SU-DHL-6 (cell line): ENCODE results near the gene ATE1.
A peak's percentile ranks its signal among the peaks of the same experiment; 100 is the strongest.
"Not testable (repeated sequence)": the region's sequence is repeated elsewhere in the genome, so short reads cannot be mapped to it uniquely, and the experiment has no call there.

Source experiments
- H2AFZ ChIP-seq: fragments of 200-600 bp; sonication (generic); 2 replicates; pipeline ENCODE4 v1.6.1; 2014; ENCODE audit warnings: low read depth, mild to moderate bottlenecking, moderate library complexity, mixed read lengths, antibody characterized with exemption, low read length; ENCODE audit not compliant: severe bottlenecking
- H3F3A ChIP-seq: fragments of 200-600 bp; shearing (Covaris generic); 2 replicates; pipeline ENCODE4 v1.6.0; 2016; ENCODE audit warnings: antibody characterized with exemption, mild to moderate bottlenecking; ENCODE audit not compliant: insufficient read depth
- H3K27ac ChIP-seq: fragments of 200-600 bp; sonication (generic); 2 replicates; pipeline ENCODE4 v1.5.1; 2016; ENCODE audit warnings: low read depth, mild to moderate bottlenecking, low read length, moderate library complexity, mixed read lengths
- H3K27me3 ChIP-seq: fragments of 200-600 bp; sonication (generic), shearing (Covaris generic); 2 replicates; pipeline ENCODE4 v1.6.0; 2014; ENCODE audit warnings: mild to moderate bottlenecking, low read length
- H3K36me3 ChIP-seq: fragments of 200-600 bp; sonication (generic); 2 replicates; pipeline ENCODE4 v1.6.1; 2014; ENCODE audit warnings: mild to moderate bottlenecking, low read length, mixed read lengths
- H3K4me2 ChIP-seq: fragments of 300-600, 200-600 bp; shearing (Covaris generic), sonication (generic); 2 replicates; pipeline ENCODE4 v1.6.0; 2014; ENCODE audit warnings: low read length, low read depth, mild to moderate bottlenecking; ENCODE audit not compliant: poor library complexity, severe bottlenecking
- H3K4me3 ChIP-seq: fragments of 200-600 bp; sonication (generic); 2 replicates; pipeline ENCODE4 v1.5.1; 2014; ENCODE audit warnings: antibody characterized with exemption, low read length, mild to moderate bottlenecking, mixed read lengths; ENCODE audit not compliant: insufficient read depth, poor library complexity, severe bottlenecking
- H3K79me2 ChIP-seq: fragments of 200-600 bp; sonication (generic); 2 replicates; pipeline ENCODE4 v1.6.1; 2014; ENCODE audit warnings: mild to moderate bottlenecking, low read length, moderate library complexity; ENCODE audit not compliant: insufficient read depth
- H3K9ac ChIP-seq: fragments of 200-600 bp; sonication (generic); 2 replicates; pipeline ENCODE4 v1.7.0; 2014; ENCODE audit warnings: mild to moderate bottlenecking, low read length
- H3K9me2 ChIP-seq: fragments of 200-600 bp; sonication (generic); replicated peaks from 2 replicates; pipeline ENCODE4 v1.6.1; 2014; ENCODE audit warnings: low read length; ENCODE audit not compliant: insufficient read depth
- H3K9me3 ChIP-seq: fragments of 200-600 bp; sonication (generic); 2 replicates; pipeline ENCODE4 v1.6.1; 2014; ENCODE audit warnings: low read length, mixed read lengths; ENCODE audit not compliant: insufficient read depth
- H4K20me1 ChIP-seq: fragments of 200-600 bp; sonication (generic); 2 replicates; pipeline ENCODE4 v1.6.1; 2014; ENCODE audit warnings: low read depth, mild to moderate bottlenecking, antibody characterized with exemption, low read length, moderate library complexity, mixed read lengths
- CTCF ChIP-seq: fragments of 200-600 bp; sonication (generic); IDR thresholded peaks from one replicate; pipeline ENCODE4 v1.5.1; 2017; ENCODE audit warnings: antibody characterized with exemption, mild to moderate bottlenecking, low read length, moderate library complexity; ENCODE audit not compliant: insufficient read depth, poor library complexity, severe bottlenecking
- EZH2phosphoT487 ChIP-seq: fragments of 200-600 bp; sonication (generic), shearing (Covaris generic); conservative IDR thresholded peaks from 2 replicates; pipeline ENCODE4 v1.6.1; 2018; ENCODE audit warnings: mild to moderate bottlenecking, antibody characterized with exemption, low read length, moderate library complexity, mixed read lengths

The ATE1 gene

GRCh38 chr10:121974535-121975294 is 46.9 kb upstream of the ATE1 start, which contains the start of gene NSMCE4A:
TSS of gene NSMCE4A (minus strand) at chr10:121975217. CDS start at chr10:121975165, 52 bp downstream.
- Histone ChIP-seq H4K20me1 (no peaks in the 10 kb centered on the region), H3K9me3 (peaks cover 14% of the 10 kb centered on the region; the same call in 1 of the 2 replicates), H3K36me3 (peaks cover 5% of the 10 kb centered on the region; the same call in 1 of the 2 replicates), H3K4me3 (peak within 1 kb of the TSS; percentile 80), H3K9ac (peak within 1 kb of the TSS; percentile 90), H3K79me2 (peaks cover 13% of the 10 kb centered on the region), H3K4me2 (peak within 1 kb of the TSS; percentile 72), H3K27me3 (no peaks in the 10 kb centered on the region), H3K9me2 (no peaks in the 10 kb centered on the region), H3F3A (no peaks in the 10 kb centered on the region), H3K27ac (peak within 1 kb of the TSS; percentile 83), H2AFZ (peak within 1 kb of the TSS; percentile 81)
- TF ChIP-seq CTCF (no peak), EZH2phosphoT487 (no peak)

- H3K9me2 ChIP-seq, result no peaks in the 10 kb centered on the region
- peak overlapping the region; percentile 83 for H3K27ac ChIP-seq
- peak overlapping the region; percentile 49 for H2AFZ ChIP-seq
- peak overlapping the region; percentile 90 for H3K9ac ChIP-seq
- H3K4me3 ChIP-seq, result peak overlapping the region; percentile 80
- H3F3A ChIP-seq, result no peaks in the 10 kb centered on the region
- peaks cover 14% of the 10 kb centered on the region; the same call in 1 of the 2 replicates for H3K9me3 ChIP-seq
- peaks cover 13% of the 10 kb centered on the region for H3K79me2 ChIP-seq
- no peaks in the 10 kb centered on the region for H4K20me1 ChIP-seq
- peaks cover 5% of the 10 kb centered on the region; the same call in 1 of the 2 replicates for H3K36me3 ChIP-seq
- TF ChIP-seq EZH2phosphoT487, result no peak
- no peak for TF ChIP-seq CTCF
- no peaks in the 10 kb centered on the region for H3K27me3 ChIP-seq
- H3K4me2 ChIP-seq, result peak overlapping the region; percentile 72
Measured at GRCh38 chr10:121974019-121974534, 46.2 kb upstream of the ATE1 start.

- not testable (repeated sequence) for H3K27me3 ChIP-seq, H3K4me3 ChIP-seq, H4K20me1 ChIP-seq, H3K9ac ChIP-seq, H3K4me2 ChIP-seq, H3K9me2 ChIP-seq, H2AFZ ChIP-seq, H3K27ac ChIP-seq, H3F3A ChIP-seq, H3K9me3 ChIP-seq
- peaks cover 26% of the 10 kb centered on the region; the same call in 1 of the 2 replicates for H3K36me3 ChIP-seq
- peaks cover 11% of the 10 kb centered on the region for H3K79me2 ChIP-seq
Measured at GRCh38 chr10:121969086-121969485, 41.3 kb upstream of the ATE1 start.

- TF ChIP-seq CTCF (no peak), EZH2phosphoT487 (no peak)
- no peaks in the 10 kb centered on the region for H3K9me2 ChIP-seq
- H3K27ac ChIP-seq, result no peak overlapping the region
- no peak overlapping the region for H2AFZ ChIP-seq
- H3K36me3 ChIP-seq, result peaks cover 31% of the 10 kb centered on the region
- H4K20me1 ChIP-seq, result no peaks in the 10 kb centered on the region
- no peak overlapping the region for H3K4me3 ChIP-seq
- no peak overlapping the region for H3K9ac ChIP-seq
- H3F3A ChIP-seq, result no peaks in the 10 kb centered on the region
- H3K27me3 ChIP-seq, result no peaks in the 10 kb centered on the region
- no peaks in the 10 kb centered on the region for H3K9me3 ChIP-seq
- H3K79me2 ChIP-seq, result no peaks in the 10 kb centered on the region
- H3K4me2 ChIP-seq, result no peak overlapping the region
Measured at GRCh38 chr10:121965996-121966395, 38.2 kb upstream of the ATE1 start.
